GM12878 (cell line): ENCODE data around the gene SUPT3H. TPM values are rescaled to one million over a fixed set of nuclear protein-coding genes. Genes with fewer than 3 reads are reported as not detected.

ENCODE experiments used
- ATAC-seq: fragments of 200-7000 bp; cut with Tn5 transposase; 3 replicates; pipeline ENCODE4 v1.9.1; 2020; ENCODE audit warnings: mild to moderate bottlenecking, moderate library complexity
- BruUV-seq: library from RNA; stranded (reverse); fragments of 400-500 nt; replicated peaks from 2 replicates; lab custom pipeline; 2021; lab: Mats Ljungman, UMichigan
- CTCF ChIA-PET: fragments of 300-600 bp; sonication (Branson Sonifier 250); formaldehyde crosslinking; extraction: SDS; loops from one replicate; lab custom pipeline; 2021; ENCODE audit warnings: inconsistent platforms; lab: Yijun Ruan, JAX
- POLR2A ChIA-PET: fragments of 350-600 bp; formaldehyde crosslinking; extraction: SDS; loops from one replicate; lab custom pipeline; 2021; ENCODE audit warnings: inconsistent platforms; lab: Charles Lee
- RAD21 ChIA-PET: fragments of 300-600 bp; sonication (Branson Sonifier 250); formaldehyde crosslinking; loops from one replicate; lab custom pipeline; 2023; ENCODE audit warnings: antibody characterized with exemption; ENCODE audit not compliant: unreplicated experiment; lab: Charles Lee
- SMC1A ChIA-PET: fragments of 300-600 bp; sonication (Branson Sonifier 250); formaldehyde crosslinking; loops from one replicate; lab custom pipeline; 2023; ENCODE audit not compliant: unreplicated experiment, uncharacterized antibody; lab: Charles Lee
- DNase-seq: peaks from one replicate; pipeline ENCODE4 v3.0.0-alpha.2; 2011; ENCODE audit warnings: low read depth, low spot score
- FAIRE-seq: peaks from 3 replicates; lab custom pipeline; 2011; peaks lifted over from hg19 to GRCh38; lab: Jason Lieb, UNC
- H2AFZ ChIP-seq: 2 replicates; pipeline ENCODE4 v1.6.0; 2011; ENCODE audit warnings: low read depth, low read length, control low read depth; ENCODE audit not compliant: control insufficient read depth
- H3K27ac ChIP-seq: 2 replicates; pipeline ENCODE4 v1.5.1; 2011; ENCODE audit warnings: control low read depth; ENCODE audit not compliant: control insufficient read depth, insufficient read depth
- H3K27me3 ChIP-seq, 2 experiments: replicated peaks in 1 of 2; 2 replicates each; pipeline versions ENCODE4 v1.6.0 to v1.6.1; 2011; ENCODE audit warnings: low read length in 1 of 2; ENCODE audit not compliant: control insufficient read depth in 2 of 2, insufficient read depth in 2 of 2
- H3K36me3 ChIP-seq, 2 experiments: 2 replicates each; pipeline ENCODE4 v1.5.1; 2011; ENCODE audit warnings: low read length in 1 of 2; ENCODE audit not compliant: control insufficient read depth in 2 of 2, insufficient read depth in 2 of 2
- H3K4me1 ChIP-seq: 2 replicates; pipeline ENCODE4 v1.6.1; 2011; ENCODE audit warnings: mild to moderate bottlenecking, low read length, moderate library complexity, mixed read lengths; ENCODE audit not compliant: control insufficient read depth, insufficient read depth
- H3K4me2 ChIP-seq: 2 replicates; pipeline ENCODE4 v1.6.0; 2011; ENCODE audit warnings: control low read depth; ENCODE audit not compliant: control insufficient read depth, insufficient read depth
- H3K4me3 ChIP-seq: fragments of 200-600 bp; sonication (generic); 2 replicates; pipeline ENCODE4 v1.5.1; 2016
- H3K79me2 ChIP-seq: 2 replicates; pipeline ENCODE4 v1.6.0; 2011; ENCODE audit warnings: low read length; ENCODE audit not compliant: control insufficient read depth, insufficient read depth
- H3K9ac ChIP-seq: 2 replicates; pipeline ENCODE4 v1.8.0; 2011; ENCODE audit warnings: low read length, control low read depth, mixed read lengths; ENCODE audit not compliant: control insufficient read depth, insufficient read depth
- H3K9me3 ChIP-seq: replicated peaks from 3 replicates; pipeline ENCODE4 v1.5.1; 2011; ENCODE audit warnings: mild to moderate bottlenecking, low read length; ENCODE audit not compliant: control insufficient read depth, insufficient read depth
- H4K20me1 ChIP-seq: 2 replicates; pipeline ENCODE4 v1.6.0; 2011; ENCODE audit not compliant: control insufficient read depth, insufficient read depth
- BACH1 ChIP-seq: fragments of 450-650 bp; IDR thresholded peaks from 2 replicates; pipeline ENCODE4 v1.6.1; 2017; ENCODE audit warnings: mild to moderate bottlenecking, borderline replicate concordance
- BRCA1 ChIP-seq: IDR thresholded peaks from 2 replicates; pipeline ENCODE4 v1.6.1; 2011; ENCODE audit warnings: low read depth, low read length, improper control_type of control experiment
- CUX1 ChIP-seq: IDR thresholded peaks from 2 replicates; pipeline ENCODE4 v1.6.1; 2012; ENCODE audit warnings: improper control_type of control experiment, low read depth, low read length; ENCODE audit not compliant: insufficient replicate concordance
- IRF5 ChIP-seq: fragments of 450-650 bp; IDR thresholded peaks from 2 replicates; pipeline ENCODE4 v1.6.1; 2017; ENCODE audit warnings: borderline replicate concordance
- MEF2A ChIP-seq: IDR thresholded peaks from 2 replicates; pipeline ENCODE4 v1.6.1; 2011; ENCODE audit warnings: low read depth, mild to moderate bottlenecking, low read length, moderate library complexity; ENCODE audit not compliant: insufficient read depth
- NR2F1 ChIP-seq: fragments of 450-650 bp; conservative IDR thresholded peaks from 2 replicates; pipeline ENCODE4 v1.6.1; 2017; ENCODE audit warnings: mild to moderate bottlenecking
- PAX5 ChIP-seq: IDR thresholded peaks from 2 replicates; pipeline ENCODE4 v1.6.1; 2011; ENCODE audit warnings: low read depth, low read length, borderline replicate concordance
- POLR2AphosphoS2 ChIP-seq: IDR thresholded peaks from 2 replicates; pipeline ENCODE4 v1.6.1; 2011; ENCODE audit warnings: low read depth, mild to moderate bottlenecking, low read length, improper control_type of control experiment, moderate library complexity
- POLR2AphosphoS5 ChIP-seq: IDR thresholded peaks from 2 replicates; pipeline ENCODE4 v1.6.1; 2011; ENCODE audit warnings: mild to moderate bottlenecking, low read length, inconsistent platforms
- PRDM15 ChIP-seq: fragments of 450-650 bp; formaldehyde crosslinking; IDR thresholded peaks from 2 replicates; pipeline ENCODE4 v1.4.0; 2020; ENCODE audit warnings: mild to moderate bottlenecking, moderate library complexity
- SMAD1 ChIP-seq: fragments of 450-650 bp; IDR thresholded peaks from 2 replicates; pipeline ENCODE4 v1.6.1; 2018; ENCODE audit warnings: mild to moderate bottlenecking, low read depth; ENCODE audit not compliant: partially characterized antibody
- SPI1 ChIP-seq: IDR thresholded peaks from 2 replicates; pipeline ENCODE4 v1.6.1; 2011; ENCODE audit warnings: low read depth, mild to moderate bottlenecking, low read length, moderate library complexity, borderline replicate concordance; ENCODE audit not compliant: insufficient read depth
- USF1 ChIP-seq: IDR thresholded peaks from 2 replicates; pipeline ENCODE4 v1.6.1; 2011; ENCODE audit warnings: borderline replicate concordance, low read depth, mild to moderate bottlenecking, moderate library complexity, mixed read lengths, low read length; ENCODE audit not compliant: insufficient read depth; ENCODE audit errors: extremely low read length
- ZNF622 ChIP-seq: fragments of 450-650 bp; IDR thresholded peaks from 2 replicates; pipeline ENCODE4 v1.6.1; 2017; ENCODE audit warnings: mild to moderate bottlenecking, inconsistent platforms
- in situ Hi-C: fragments of 300-500 bp; cut with MboI; formaldehyde crosslinking; loops from 9 replicates; pipeline ENCODE4 v1.14.3; 2018; ENCODE audit warnings: mixed read lengths
- intact Hi-C: fragments of 100-400 bp; cut with micrococcal nuclease; formaldehyde crosslinking; loops from one replicate; pipeline ENCODE4 v1.14.2; 2022; ENCODE audit not compliant: unreplicated experiment
- polyA plus RNA-seq, 11 experiments: library from polyadenylated mRNA; depleted of rRNA in 4 of 11; unstranded in 6 of 11; stranded (reverse) in 5 of 11; fragments of >200 nt; fragmentation: Nextera tagmentation in 4 of 11; fragmentation: Illumina TruSeq in 1 of 11; extraction: Ambion mirVana in 4 of 11; extraction: Trizol in 1 of 11; gene quantifications; 1 replicate in 1 of 11; 2 replicates in 10 of 11; pipeline versions ENCODE4 v1.2.1 to v1.2.3, GENCODE V29; 2011 to 2016; ENCODE audit warnings: inconsistent platforms in 2 of 11, missing spikeins in 2 of 11, low read depth in 1 of 11
- total RNA-seq, 4 experiments: library from RNA; depleted of rRNA in 3 of 4; stranded (reverse); fragments of >200 nt in 3 of 4; fragmentation: Illumina TruSeq in 1 of 4; extraction: Trizol in 1 of 4; gene quantifications; 2 replicates each; pipeline versions ENCODE4 v1.2.1 to v1.2.3, GENCODE V29; 2013 to 2021

Gene SUPT3H
- total and polyA plus RNA-seq, 10 of the 15 experiments (the other 5 are each of a cell fraction or from before 2014, with no cell fraction given), result 0.51 to 3.7 (median 2.0) TPM

GRCh38 chr6:45126033-45126432, 251.7 kb downstream of the SUPT3H start:
- in situ Hi-C loops, result no loop called here
- H3K36me3 ChIP-seq, result no peaks in the 10 kb centered on the region
- RAD21 ChIA-PET, result interaction anchor here (0.8 kb wide), 1 partner anchor 30 kb away, joined by 3 read pairs; no protein-coding TSS in a partner anchor
- H3K27me3 ChIP-seq, result no peaks in the 10 kb centered on the region
- H3K27ac ChIP-seq, result no peak overlapping the region
- no peak overlapping the region for H3K4me2 ChIP-seq
- no peak for FAIRE-seq
- SMC1A ChIA-PET, result no interaction called here
- H3K9ac ChIP-seq, result no peak overlapping the region
- DNase-seq, result no peak
- no TSS peak for BruUV-seq
- no peaks in the 10 kb centered on the region for H3K9me3 ChIP-seq
- H3K79me2 ChIP-seq, result no peaks in the 10 kb centered on the region
- no peak overlapping the region for H2AFZ ChIP-seq
- POLR2A ChIA-PET, result no interaction called here
- CTCF ChIA-PET, result no interaction called here
- no peaks in the 10 kb centered on the region for H3K4me1 ChIP-seq
- ATAC-seq, result no peak
- no peaks in the 10 kb centered on the region for H4K20me1 ChIP-seq
- intact Hi-C loops, result no loop called here
- no peak overlapping the region for H3K4me3 ChIP-seq
- no peak for TF ChIP-seq ZNF622
- no peak for TF ChIP-seq BACH1
- TF ChIP-seq PRDM15, result no peak
- TF ChIP-seq POLR2AphosphoS5, result no peak
- no peak for TF ChIP-seq USF1
- no peak for TF ChIP-seq IRF5
- TF ChIP-seq CUX1, result no peak
- TF ChIP-seq BRCA1, result no peak
- TF ChIP-seq SPI1, result no peak
- TF ChIP-seq POLR2AphosphoS2, result no peak
- TF ChIP-seq NR2F1, result no peak
- TF ChIP-seq SMAD1, result no peak
- TF ChIP-seq PAX5, result no peak
- TF ChIP-seq MEF2A, result no peak
